K562 (cell line): ENCODE results near the gene SV2C. TPM values are rescaled to one million over a fixed set of nuclear protein-coding genes. Genes with fewer than 3 reads are reported as not detected.

Experiments used
- ATAC-seq: fragments of 200-7000 bp; cut with Tn5 transposase; 3 replicates; pipeline ENCODE4 v1.9.1; 2020; ENCODE audit warnings: moderate library complexity
- BruUV-seq: library from RNA; stranded (reverse); fragments of 400-500 nt; replicated peaks from 2 replicates; lab custom pipeline; 2021; lab: Mats Ljungman, UMichigan
- CTCF ChIA-PET: fragments of 300-600 bp; formaldehyde crosslinking; extraction: SDS; loops from one replicate; lab custom pipeline; 2021; ENCODE audit warnings: low intra/inter-chr PET ratio; lab: Yijun Ruan, JAX
- POLR2A ChIA-PET: fragments of 300-600, 350-650 bp; sonication (Branson Sonifier 250); formaldehyde crosslinking; extraction: SDS; loops from one replicate; lab custom pipeline; 2021; ENCODE audit warnings: antibody characterized with exemption, inconsistent platforms; lab: Yijun Ruan, JAX
- DNase-seq, 4 experiments: peaks; one replicate each; pipeline versions ENCODE4 v3.0.0 to v3.0.0-alpha.2; 2011 to 2018; ENCODE audit warnings: low spot score in 3 of 4, mixed read lengths in 3 of 4; ENCODE audit errors: extremely low read depth in 1 of 4
- FAIRE-seq: peaks from 2 replicates; lab custom pipeline; 2011; peaks lifted over from hg19 to GRCh38; lab: Jason Lieb, UNC
- H2AFZ ChIP-seq: 2 replicates; pipeline ENCODE4 v1.6.0; 2011; ENCODE audit warnings: low read depth, low read length, control low read depth, inconsistent platforms
- H3K27ac ChIP-seq: fragments of 200-600 bp; 3 replicates; pipeline ENCODE4 v1.8.0; 2011; ENCODE audit warnings: low read depth, mild to moderate bottlenecking, control low read depth, inconsistent platforms, low read length, moderate library complexity, mixed read lengths; ENCODE audit errors: extremely low read depth
- H3K27me3 ChIP-seq, 2 experiments: fragments of 300-600 bp in 1 of 2; 2 replicates in 1 of 2; 3 replicates in 1 of 2; pipeline versions ENCODE4 v1.6.0 to v1.8.0; 2011; ENCODE audit warnings: inconsistent platforms in 2 of 2, low read length in 2 of 2, mild to moderate bottlenecking in 1 of 2, mixed read lengths in 1 of 2, moderate library complexity in 1 of 2; ENCODE audit not compliant: control insufficient read depth in 2 of 2, insufficient read depth in 2 of 2
- H3K36me3 ChIP-seq: fragments of 300-600 bp; 3 replicates; pipeline ENCODE4 v1.8.0; 2011; ENCODE audit warnings: mild to moderate bottlenecking, low read length, inconsistent platforms; ENCODE audit not compliant: control insufficient read depth, insufficient read depth
- H3K4me1 ChIP-seq, 2 experiments: fragments of 200-600 bp in 1 of 2; replicated peaks in 1 of 2; 2 replicates in 1 of 2; 3 replicates in 1 of 2; pipeline versions ENCODE4 v1.5.1 to v1.8.0; 2011; ENCODE audit warnings: inconsistent platforms in 2 of 2, low read length in 2 of 2, mild to moderate bottlenecking in 1 of 2, mixed read lengths in 1 of 2, moderate library complexity in 1 of 2; ENCODE audit not compliant: control insufficient read depth in 2 of 2, insufficient read depth in 2 of 2
- H3K4me2 ChIP-seq: 2 replicates; pipeline ENCODE4 v1.6.1; 2011; ENCODE audit warnings: low read length, control low read depth, inconsistent platforms, mixed read lengths; ENCODE audit not compliant: insufficient read depth
- H3K4me3 ChIP-seq: fragments of 200-600 bp; sonication (generic), shearing (Covaris generic); 2 replicates; pipeline ENCODE4 v1.5.1; 2016; ENCODE audit warnings: control low read depth, inconsistent platforms
- H3K79me2 ChIP-seq: fragments of 200-600 bp; 3 replicates; pipeline ENCODE4 v1.8.0; 2011; ENCODE audit warnings: low read length, inconsistent platforms; ENCODE audit not compliant: control insufficient read depth, insufficient read depth
- H3K9ac ChIP-seq, 2 experiments: 2 replicates each; pipeline versions ENCODE4 v1.6.0 to v1.6.1; 2011; ENCODE audit warnings: low read depth in 2 of 2, low read length in 2 of 2, control low read depth in 1 of 2, inconsistent platforms in 1 of 2, mild to moderate bottlenecking in 1 of 2, mixed read lengths in 1 of 2; ENCODE audit not compliant: insufficient read depth in 1 of 2
- H3K9me1 ChIP-seq: one replicate; pipeline ENCODE4 v1.6.0; 2011; ENCODE audit warnings: inconsistent platforms, mild to moderate bottlenecking, low read length, moderate library complexity; ENCODE audit not compliant: control insufficient read depth, insufficient read depth
- H3K9me3 ChIP-seq: replicated peaks from 2 replicates; pipeline ENCODE4 v1.5.1; 2011; ENCODE audit warnings: low read depth, low read length, inconsistent platforms; ENCODE audit not compliant: control insufficient read depth, insufficient read depth
- H4K20me1 ChIP-seq: replicated peaks from 2 replicates; pipeline ENCODE4 v1.6.1; 2011; ENCODE audit warnings: low read length, inconsistent platforms, mixed read lengths; ENCODE audit not compliant: control insufficient read depth, insufficient read depth
- BRD9 ChIP-seq: fragments of 450-650 bp; IDR thresholded peaks from 2 replicates; pipeline ENCODE4 v1.6.1; 2018; ENCODE audit warnings: low read depth; ENCODE audit not compliant: partially characterized antibody
- CGGBP1 ChIP-seq: fragments of 250-450 bp; sonication (Bioruptor Pico); IDR thresholded peaks from 2 replicates; pipeline ENCODE4 v1.9.0; 2021; ENCODE audit warnings: mild to moderate bottlenecking
- CREM ChIP-seq: IDR thresholded peaks from 2 replicates; pipeline ENCODE4 v1.6.1; 2014; ENCODE audit warnings: antibody characterized with exemption, low read depth
- EP400 ChIP-seq: fragments of 450-650 bp; IDR thresholded peaks from 2 replicates; pipeline ENCODE4 v1.6.1; 2017; ENCODE audit warnings: antibody characterized with exemption, mild to moderate bottlenecking, moderate library complexity
- NCOR1 ChIP-seq: fragments of 450-650 bp; IDR thresholded peaks from 2 replicates; pipeline ENCODE4 v1.6.1; 2016; ENCODE audit warnings: mild to moderate bottlenecking, moderate library complexity
- NFIC ChIP-seq: fragments of 450-650 bp; IDR thresholded peaks from 2 replicates; pipeline ENCODE4 v1.6.1; 2017; ENCODE audit warnings: mild to moderate bottlenecking, inconsistent platforms
- NRF1 ChIP-seq, 2 experiments: fragments of 450-650 bp; IDR thresholded peaks in 1 of 2; conservative IDR thresholded peaks in 1 of 2; 2 replicates each; pipeline ENCODE4 v1.6.1; 2014; ENCODE audit warnings: mild to moderate bottlenecking in 2 of 2
- PKNOX1 ChIP-seq: fragments of 450-650 bp; IDR thresholded peaks from 2 replicates; pipeline ENCODE4 v1.6.1; 2016
- PPARD ChIP-seq: fragments of 250-450 bp; sonication (Bioruptor Pico); IDR thresholded peaks from 2 replicates; pipeline ENCODE4 v1.8.0; 2022; ENCODE audit warnings: inconsistent platforms, mild to moderate bottlenecking, moderate library complexity
- SAFB ChIP-seq: fragments of 200-400 bp; formaldehyde crosslinking; IDR thresholded peaks from 2 replicates; pipeline ENCODE4 v1.6.1; 2017; ENCODE audit warnings: low read depth, low read length, borderline replicate concordance
- SMAD4 ChIP-seq: fragments of 250-450 bp; sonication (Bioruptor Pico); conservative IDR thresholded peaks from 2 replicates; pipeline ENCODE4 v1.8.0; 2021; ENCODE audit warnings: inconsistent platforms, mild to moderate bottlenecking, moderate library complexity
- SRSF1 ChIP-seq: fragments of 200-400 bp; formaldehyde crosslinking; IDR thresholded peaks from 2 replicates; pipeline ENCODE4 v1.6.1; 2017; ENCODE audit warnings: mild to moderate bottlenecking, low read depth, low read length, moderate library complexity
- SRSF7 ChIP-seq: fragments of 200-400 bp; formaldehyde crosslinking; optimal IDR thresholded peaks from 2 replicates; pipeline ENCODE3; 2017; ENCODE audit warnings: mild to moderate bottlenecking, low read depth, low read length
- ZEB2 ChIP-seq: fragments of 450-650 bp; IDR thresholded peaks from 2 replicates; pipeline ENCODE4 v1.6.1; 2016
- ZNF197 ChIP-seq: fragments of 200-800 bp; sonication (Bioruptor generic); IDR thresholded peaks from 2 replicates; pipeline ENCODE4 v1.6.1; 2016; ENCODE audit warnings: low read depth, missing genetic modification characterization, missing compliant biosample characterization
- ZNF274 ChIP-seq: IDR thresholded peaks from 2 replicates; pipeline ENCODE4 v1.6.1; 2011; ENCODE audit warnings: low read depth, mild to moderate bottlenecking, low read length, moderate library complexity, borderline replicate concordance
- ZNF316 ChIP-seq: fragments of 450-650 bp; IDR thresholded peaks from 2 replicates; pipeline ENCODE4 v1.6.1; 2016
- ZNF449 ChIP-seq: fragments of 250-450 bp; sonication (Bioruptor Pico); IDR thresholded peaks from 2 replicates; pipeline ENCODE4 v1.8.0; 2022; ENCODE audit warnings: moderate library complexity, mild to moderate bottlenecking, inconsistent platforms
- ZNF551 ChIP-seq: fragments of 250-450 bp; sonication (Bioruptor Pico); IDR thresholded peaks from 2 replicates; pipeline ENCODE4 v1.5.0; 2021; ENCODE audit warnings: mild to moderate bottlenecking, moderate library complexity
- ZNF584 ChIP-seq: fragments of 200-800 bp; sonication (Bioruptor generic); IDR thresholded peaks from 2 replicates; pipeline ENCODE4 v1.6.1; 2016; ENCODE audit warnings: low read depth, mild to moderate bottlenecking, missing genetic modification characterization, missing compliant biosample characterization
- ZSCAN32 ChIP-seq: fragments of 450-650 bp; formaldehyde crosslinking; IDR thresholded peaks from 2 replicates; pipeline ENCODE4 v1.4.0; 2020; ENCODE audit warnings: mild to moderate bottlenecking, moderate library complexity
- WGBS: fragments of 100-300 bp; shearing (Covaris generic); methylation state at CpG from one replicate; pipeline ENCODE4 v1.1.6; 2016; ENCODE audit warnings: low coverage, mixed read lengths; ENCODE audit not compliant: insufficient coverage; ENCODE audit errors: missing lambda C conversion rate; 5-methylcytosine and 5-hydroxymethylcytosine counted together
- in situ Hi-C: fragments of 300-500 bp; cut with MboI; formaldehyde crosslinking; loops from 4 replicates; pipeline ENCODE4 v1.15.0; 2018; ENCODE audit warnings: inconsistent platforms, mixed read lengths
- intact Hi-C: fragments of 100-400 bp; cut with micrococcal nuclease; formaldehyde crosslinking; loops from 2 replicates; pipeline ENCODE4 v1.14.2; 2022
- polyA plus RNA-seq, 8 experiments: library from polyadenylated mRNA; depleted of rRNA in 4 of 8; stranded (reverse) in 5 of 8; unstranded in 3 of 8; fragments of >200 nt; fragmentation: Nextera tagmentation in 2 of 8; fragmentation: Illumina TruSeq in 1 of 8; extraction: Ambion mirVana in 2 of 8; extraction: Trizol in 1 of 8; gene quantifications; 2 replicates each; pipeline versions ENCODE4 v1.2.1 to v1.2.3, GENCODE V29; 2011 to 2014; ENCODE audit warnings: inconsistent platforms in 1 of 8, missing spikeins in 1 of 8
- total RNA-seq, 7 experiments: library from RNA; depleted of rRNA in 6 of 7; stranded (reverse); fragments of >200 nt in 6 of 7; fragmentation: Illumina TruSeq in 2 of 7; extraction: Trizol in 2 of 7; gene quantifications; 2 replicates each; pipeline versions ENCODE4 v1.2.1 to v1.2.3, GENCODE V29; 2011 to 2021; ENCODE audit warnings: low replicate concordance in 1 of 7

Gene SV2C
- total and polyA plus RNA-seq, 9 of the 15 experiments (the other 6 are each of a cell fraction or from before 2014, with no cell fraction given), result 0.05 TPM; not detected in 8

GRCh38 chr5:76175821-76176403 is 92.7 kb downstream of the SV2C start:
- H3K27me3 ChIP-seq, result no peaks in the 10 kb centered on the region
- peaks cover 22 to 36% of the 10 kb centered on the region in 2 experiments for H3K4me1 ChIP-seq
- H3K9me1 ChIP-seq, result no peaks in the 10 kb centered on the region
- POLR2A ChIA-PET, result interaction anchor here (0.5 to 1.4 kb wide), 8 partner anchors 10 to 539 kb away, joined by 3 to 4 read pairs (median 3); no protein-coding TSS in a partner anchor
- H3K9ac ChIP-seq, result no peak overlapping the region
- ATAC-seq (peak; percentile 98), DNase-seq (peak; percentile 42 to 87 (median 74)), FAIRE-seq (peak; percentile 97)
- no peaks in the 10 kb centered on the region for H3K9me3 ChIP-seq
- peak overlapping the region; percentile 18; the same call in 1 of the 2 replicates for H2AFZ ChIP-seq
- no peak overlapping the region for H3K4me3 ChIP-seq
- WGBS, result 2% methylated on average over 7 of the region's 7 CpGs
- intact Hi-C loops, result loop anchor here (2.0 to 5.0 kb wide), 2 partner anchors 29 to 104 kb away; no protein-coding TSS in a partner anchor
- BruUV-seq, result no TSS peak
- no peaks in the 10 kb centered on the region for H3K79me2 ChIP-seq
- H3K36me3 ChIP-seq, result no peaks in the 10 kb centered on the region
- no peak overlapping the region; the same call in 1 of the 3 replicates for H3K27ac ChIP-seq
- in situ Hi-C loops, result no loop called here
- H3K4me2 ChIP-seq, result peak overlapping the region; percentile 35
- H4K20me1 ChIP-seq, result no peaks in the 10 kb centered on the region
- CTCF ChIA-PET, result interaction anchor here (1.2 kb wide), 1 partner anchor 80 kb away, joined by 3 read pairs; no protein-coding TSS in a partner anchor
- TF ChIP-seq BRD9 (no peak), ZNF449 (no peak), NFIC (peak; percentile 56), NRF1 (conservative IDR thresholded peaks at IDR 0.05 in 1 of 2, IDR thresholded peaks at IDR 0.05 in 1 of 2) (peak in 1 of 2 experiments; percentile 22; a peak in 1 of 4 replicates), PPARD (CRISPR knock-in tag) (no peak), CREM (peak; percentile 5; the same call in 1 of the 2 replicates), ZNF584 (CRISPR knock-in tag) (0 out of 2 replicates have a peak, but pooled peaks have one; percentile 60), ZEB2 (peak; percentile 93), ZNF551 (CRISPR knock-in tag) (no peak), CGGBP1 (CRISPR knock-in tag) (no peak), SAFB (no peak), SRSF1 (no peak), NCOR1 (peak; percentile 71), ZNF197 (CRISPR knock-in tag) (0 out of 2 replicates have a peak, but pooled peaks have one; percentile 41), ZSCAN32 (CRISPR knock-in tag) (no peak), EP400 (no peak), ZNF316 (no peak), ZNF274 (no peak), PKNOX1 (peak; percentile 88), SMAD4 (CRISPR knock-in tag) (peak; percentile 80), SRSF7 (no peak)
